ENCODE measurements around the gene GALP. TPM values are rescaled to one million over a fixed set of nuclear protein-coding genes. Genes with fewer than 3 reads are reported as not detected.
A peak's percentile ranks its signal among the peaks of the same experiment; 100 is the strongest.
"Not testable (repeated sequence)": the region's sequence is repeated elsewhere in the genome, so short reads cannot be mapped to it uniquely, and the experiment has no call there.

The GALP gene
- total RNA-seq, result not detected

- not testable (repeated sequence) for H3K4me3 Mint-ChIP-seq, DNase-seq, H3K27me3 Mint-ChIP-seq, H3K4me1 Mint-ChIP-seq, H3K27ac Mint-ChIP-seq, H3K9me3 Mint-ChIP-seq, H3K36me3 Mint-ChIP-seq
Observed at GRCh38 chr19:56175861-56176307, at the start of gene GALP. GALP (plus strand) TSS chr19:56176008; CDS start chr19:56177109, 1,101 bp downstream.

DNA sequence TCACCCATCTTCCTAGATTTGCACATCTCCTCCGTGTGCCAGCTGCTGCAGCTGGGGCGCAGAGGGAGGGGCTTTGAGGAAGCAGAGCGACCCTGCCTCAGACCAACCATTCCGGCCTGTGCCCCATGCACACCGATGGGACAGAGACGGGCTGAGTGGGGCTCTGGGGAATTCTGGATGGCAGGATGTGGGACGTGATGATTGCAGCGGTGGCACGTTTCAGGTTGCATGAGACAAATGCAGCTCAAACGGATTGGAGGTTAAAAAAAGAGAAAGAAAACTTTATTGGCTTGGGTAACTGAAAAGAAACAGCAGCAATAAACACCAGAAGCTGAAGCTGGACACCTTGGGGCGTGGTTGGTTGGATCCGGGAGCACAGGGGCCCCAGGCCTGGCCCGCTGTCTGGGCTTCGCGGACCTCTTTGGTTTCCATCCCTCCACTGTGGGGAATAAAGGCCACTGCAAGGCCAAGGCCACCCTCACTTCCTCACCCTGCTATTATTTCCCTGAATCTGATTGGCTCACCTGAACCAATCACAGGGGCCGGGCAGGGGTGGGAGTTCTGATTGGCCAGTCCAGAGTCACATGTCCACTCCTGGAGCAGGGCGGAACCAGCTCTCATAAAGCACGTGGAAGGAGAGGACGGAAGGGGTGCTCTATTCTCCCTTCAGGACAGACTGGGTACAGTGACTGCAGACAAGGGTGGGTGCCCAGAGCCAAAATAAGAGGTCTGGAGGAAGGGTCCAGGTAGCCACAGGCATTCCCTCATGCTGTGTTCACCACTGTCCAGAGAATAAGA lies 48.6 kb upstream of the GALP start:
- H3K27me3 Mint-ChIP-seq, result no peaks in the 10 kb centered on the region
- no peak overlapping the region for H3K4me3 Mint-ChIP-seq
- no peak overlapping the region for H3K27ac Mint-ChIP-seq
- no peaks in the 10 kb centered on the region for H3K36me3 Mint-ChIP-seq
- H3K9me3 Mint-ChIP-seq, result no peaks in the 10 kb centered on the region
- peaks cover 3% of the 10 kb centered on the region for H3K4me1 Mint-ChIP-seq
- no peak for DNase-seq

- Mint-ChIP-seq H3K27ac (no peak overlapping the region), H3K27me3 (no peaks in the 10 kb centered on the region), H3K9me3 (no peaks in the 10 kb centered on the region), H3K36me3 (no peaks in the 10 kb centered on the region), H3K4me1 (peaks cover 2% of the 10 kb centered on the region), H3K4me3 (no peak overlapping the region)
- no peak for DNase-seq
Observed at GRCh38 chr19:56130006-56130405, 45.8 kb upstream of the GALP start.

DNA sequence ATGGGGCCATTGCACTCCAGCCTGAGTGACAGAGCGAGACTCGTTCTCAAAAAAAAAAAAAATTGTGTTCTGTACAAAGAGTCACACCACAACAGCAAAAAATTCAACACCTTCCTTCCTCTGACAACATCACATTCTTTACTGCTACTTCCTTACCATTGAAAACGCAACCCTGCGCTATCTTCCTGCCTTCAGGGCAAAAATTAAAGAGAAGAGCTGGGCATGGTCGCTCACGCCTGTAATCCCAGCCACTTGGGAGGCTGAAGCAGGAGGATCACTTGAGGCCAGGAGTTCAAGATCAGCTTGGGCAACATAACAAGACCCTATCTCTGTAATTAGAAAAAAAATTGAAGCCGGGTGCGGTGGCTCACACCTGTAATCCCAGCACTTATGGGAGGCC lies 44.2 kb upstream of the GALP start:
- Mint-ChIP-seq H3K27ac (no peak overlapping the region), H3K4me3 (no peak overlapping the region), H3K36me3 (no peaks in the 10 kb centered on the region), H3K9me3 (no peaks in the 10 kb centered on the region), H3K4me1 (peaks cover 2% of the 10 kb centered on the region), H3K27me3 (no peaks in the 10 kb centered on the region)
- DNase-seq, result no peak

- Mint-ChIP-seq H3K9me3 (no peaks in the 10 kb centered on the region), H3K4me1 (peaks cover 2% of the 10 kb centered on the region), H3K27me3 (no peaks in the 10 kb centered on the region), H3K27ac (no peak overlapping the region), H3K36me3 (no peaks in the 10 kb centered on the region), H3K4me3 (no peak overlapping the region)
- DNase-seq, result no peak
Observed at GRCh38 chr19:56132316-56132822, 43.4 kb upstream of the GALP start.

DNA sequence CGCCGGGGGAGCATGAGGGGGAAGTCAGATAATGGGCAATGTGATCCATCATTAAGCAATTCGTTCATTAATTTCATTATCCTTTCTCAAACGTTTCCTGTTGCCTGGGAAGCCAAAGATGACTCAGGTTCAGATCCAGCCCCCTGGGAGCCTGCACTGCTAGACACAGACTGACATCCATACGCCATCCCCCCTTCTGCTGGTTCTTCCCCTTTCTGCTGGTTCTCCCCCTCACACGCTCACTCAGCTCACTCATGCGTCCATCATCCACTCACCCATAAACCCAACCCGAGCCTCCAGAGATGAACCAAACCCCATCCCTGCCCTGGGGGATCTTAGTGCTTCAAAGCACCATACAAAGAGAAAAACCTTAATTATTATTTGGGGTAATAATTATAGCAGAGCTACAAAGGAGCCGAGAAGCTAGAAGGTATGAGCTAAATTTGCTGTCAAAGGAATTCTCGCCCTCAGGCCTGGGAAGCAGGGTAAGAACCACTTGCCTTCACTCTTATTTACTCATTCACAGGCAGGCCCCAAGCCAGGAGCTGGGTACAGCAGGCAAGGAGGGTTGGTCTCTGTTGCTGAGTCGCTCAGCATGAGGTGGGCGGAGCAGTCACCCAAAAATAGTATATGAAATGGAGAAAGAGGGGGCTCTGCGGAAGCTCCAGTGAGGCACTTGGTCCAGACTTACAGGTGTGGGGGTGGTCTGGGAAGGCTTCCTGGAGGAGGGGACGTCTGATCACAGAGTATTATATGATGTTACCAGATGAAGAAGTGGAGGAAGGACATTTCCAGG lies 41.8 kb upstream of the GALP start:
- no peak overlapping the region for H3K27ac Mint-ChIP-seq
- no peak for DNase-seq

GRCh38 chr19:56134654-56134921 lies 41.2 kb upstream of the GALP start:
- no peak for DNase-seq
- Mint-ChIP-seq H3K27ac (no peak overlapping the region), H3K27me3 (no peaks in the 10 kb centered on the region), H3K4me1 (peaks cover 2% of the 10 kb centered on the region), H3K4me3 (no peak overlapping the region), H3K9me3 (no peaks in the 10 kb centered on the region), H3K36me3 (no peaks in the 10 kb centered on the region)

More for the DNA sequence above, 41.8 kb upstream of the GALP start:
- Mint-ChIP-seq H3K27me3 (no peaks in the 10 kb centered on the region), H3K4me3 (no peak overlapping the region), H3K9me3 (no peaks in the 10 kb centered on the region), H3K4me1 (peaks cover 2% of the 10 kb centered on the region), H3K36me3 (no peaks in the 10 kb centered on the region)

DNA sequence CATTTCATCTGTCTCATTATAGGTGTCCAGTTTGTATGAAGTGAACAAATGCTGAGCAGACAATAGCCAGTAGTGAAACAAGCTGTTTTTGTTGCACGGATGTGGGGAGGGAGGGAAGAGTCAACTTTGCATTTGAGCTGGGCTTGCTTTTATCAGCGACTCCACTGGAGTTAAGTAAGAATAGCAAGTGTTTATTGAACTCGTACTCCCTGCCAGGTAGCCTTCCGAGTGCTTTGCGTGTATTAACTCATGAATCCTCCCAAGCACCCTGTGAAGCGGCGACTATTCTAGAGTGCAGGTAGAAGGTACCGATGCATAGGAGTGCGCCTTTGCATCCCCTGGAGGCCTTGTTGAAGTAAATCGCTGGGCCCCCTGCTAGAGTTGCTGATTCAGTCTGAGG lies 39.4 kb upstream of the GALP start:
- no peak overlapping the region for H3K27ac Mint-ChIP-seq
- no peaks in the 10 kb centered on the region for H3K36me3 Mint-ChIP-seq
- H3K4me3 Mint-ChIP-seq, result no peak overlapping the region
- no peak for DNase-seq
- peaks cover 9% of the 10 kb centered on the region for H3K4me1 Mint-ChIP-seq
- no peaks in the 10 kb centered on the region for H3K27me3 Mint-ChIP-seq
- H3K9me3 Mint-ChIP-seq, result no peaks in the 10 kb centered on the region

GRCh38 chr19:56137405-56137804 lies 38.4 kb upstream of the GALP start:
- peaks cover 15% of the 10 kb centered on the region for H3K4me1 Mint-ChIP-seq
- DNase-seq, result no peak
- H3K36me3 Mint-ChIP-seq, result no peaks in the 10 kb centered on the region
- no peak overlapping the region for H3K4me3 Mint-ChIP-seq
- no peaks in the 10 kb centered on the region for H3K9me3 Mint-ChIP-seq
- no peaks in the 10 kb centered on the region for H3K27me3 Mint-ChIP-seq
- H3K27ac Mint-ChIP-seq, result no peak overlapping the region

DNA sequence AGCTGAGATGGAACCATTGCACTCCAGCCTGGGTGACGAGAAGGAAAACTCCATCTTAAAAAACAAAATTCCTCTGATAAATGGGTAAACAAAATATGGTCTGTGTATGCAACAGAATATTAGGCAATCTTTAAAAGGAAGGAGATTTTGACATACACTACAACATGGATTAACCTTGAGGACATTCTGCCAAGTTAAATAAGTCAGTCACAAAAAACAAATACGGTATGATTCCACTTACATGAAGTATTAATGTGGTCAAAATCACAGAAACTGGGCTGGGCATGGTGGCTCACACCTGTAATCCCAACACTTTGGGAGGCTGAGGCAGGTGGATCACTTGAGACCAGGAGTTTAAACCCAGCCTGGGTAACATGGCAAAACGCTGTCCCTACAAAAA lies 37.7 kb upstream of the GALP start:
- H3K9me3 Mint-ChIP-seq, result no peaks in the 10 kb centered on the region
- no peak overlapping the region for H3K4me3 Mint-ChIP-seq
- peaks cover 18% of the 10 kb centered on the region for H3K4me1 Mint-ChIP-seq
- H3K27ac Mint-ChIP-seq, result no peak overlapping the region
- peaks cover 2% of the 10 kb centered on the region for H3K36me3 Mint-ChIP-seq
- DNase-seq, result no peak
- no peaks in the 10 kb centered on the region for H3K27me3 Mint-ChIP-seq

DNA sequence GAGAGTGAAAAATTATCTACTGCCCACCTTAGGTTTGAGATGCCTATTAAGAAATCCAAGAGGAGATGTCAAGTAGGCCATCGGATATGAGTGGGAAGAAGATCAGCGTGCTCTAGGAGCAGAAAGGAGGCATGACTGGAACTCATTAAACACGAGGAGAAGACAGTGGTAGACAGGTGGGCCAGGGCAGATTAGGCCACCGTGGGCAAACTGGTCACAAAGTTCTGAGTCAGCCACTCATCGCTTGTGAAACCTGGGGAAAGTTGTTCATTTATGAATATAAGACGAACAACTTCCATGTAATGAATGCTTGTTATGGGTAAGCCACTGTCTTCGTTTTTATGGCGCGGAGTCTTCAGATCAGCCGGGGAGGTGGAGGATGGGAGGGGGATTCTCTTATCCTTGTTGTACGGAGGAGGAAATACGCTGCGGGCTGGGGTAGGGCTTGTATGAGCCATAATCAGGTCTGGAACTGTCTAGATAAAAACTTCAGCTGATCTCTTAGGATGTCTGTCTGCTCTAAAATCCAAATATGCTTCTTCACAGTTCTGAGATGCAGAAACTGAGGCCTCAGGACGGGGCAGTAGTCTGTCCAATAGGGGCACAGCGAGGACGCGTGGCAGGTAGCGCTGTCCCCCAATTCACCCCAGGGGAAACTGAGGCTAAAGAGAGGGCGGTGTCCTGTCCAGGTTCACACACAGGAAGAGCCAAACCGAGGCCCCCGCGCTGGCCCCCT lies 35.8 kb upstream of the GALP start:
- peaks cover 2% of the 10 kb centered on the region for H3K36me3 Mint-ChIP-seq
- no peaks in the 10 kb centered on the region for H3K27me3 Mint-ChIP-seq
- no peak for DNase-seq
- no peaks in the 10 kb centered on the region for H3K9me3 Mint-ChIP-seq
- H3K4me3 Mint-ChIP-seq, result peak overlapping the region; percentile 94
- peaks cover 28% of the 10 kb centered on the region for H3K4me1 Mint-ChIP-seq
- H3K27ac Mint-ChIP-seq, result peak overlapping the region; percentile 95

- no peaks in the 10 kb centered on the region for H3K9me3 Mint-ChIP-seq
- peaks cover 28% of the 10 kb centered on the region for H3K4me1 Mint-ChIP-seq
- peak within 1 kb of the TSS; percentile 95 for H3K27ac Mint-ChIP-seq
- peaks cover 2% of the 10 kb centered on the region for H3K36me3 Mint-ChIP-seq
- DNase-seq, result peak; percentile 97
- no peaks in the 10 kb centered on the region for H3K27me3 Mint-ChIP-seq
- H3K4me3 Mint-ChIP-seq, result peak within 1 kb of the TSS; percentile 94
Observed at GRCh38 chr19:56140583-56141416, 35.0 kb upstream of the GALP start, which contains the start of gene ZNF444. ZNF444 (plus strand) TSS chr19:56141287; CDS start chr19:56146912, 5,625 bp downstream.

- peak overlapping the region; percentile 94 for H3K4me3 Mint-ChIP-seq
- peak overlapping the region; percentile 95 for H3K27ac Mint-ChIP-seq
- no peaks in the 10 kb centered on the region for H3K27me3 Mint-ChIP-seq
- H3K9me3 Mint-ChIP-seq, result no peaks in the 10 kb centered on the region
- peaks cover 2% of the 10 kb centered on the region for H3K36me3 Mint-ChIP-seq
- peaks cover 28% of the 10 kb centered on the region for H3K4me1 Mint-ChIP-seq
- no peak for DNase-seq
Observed at GRCh38 chr19:56141417-56141993, 34.3 kb upstream of the GALP start.
